OCI-LY7 (cell line): ENCODE measurements around the gene FRMPD2. TPM values are rescaled to one million over a fixed set of nuclear protein-coding genes. Genes with fewer than 3 reads are reported as not detected.

Experiments used
- BruUV-seq: library from RNA; stranded (reverse); fragments of 400-500 nt; replicated peaks from 2 replicates; lab custom pipeline; 2021; lab: Mats Ljungman, UMichigan
- CTCF ChIA-PET: fragments of 300-600 bp; sonication (Branson Sonifier 250); formaldehyde crosslinking; loops from one replicate; lab custom pipeline; 2022; ENCODE audit warnings: antibody characterized with exemption; ENCODE audit not compliant: unreplicated experiment; lab: Charles Lee
- POLR2A ChIA-PET: fragments of 300-600 bp; sonication (Branson Sonifier 250); formaldehyde crosslinking; loops from one replicate; lab custom pipeline; 2022; ENCODE audit warnings: antibody characterized with exemption; lab: Charles Lee
- DNase-seq: peaks from one replicate; pipeline ENCODE4 v3.0.0-alpha.2; 2015; ENCODE audit warnings: low spot score
- H2AFZ ChIP-seq: fragments of 200-600 bp; sonication (generic), shearing (Covaris generic); 2 replicates; pipeline ENCODE4 v1.6.1; 2014; ENCODE audit warnings: mild to moderate bottlenecking, antibody characterized with exemption, low read length, moderate library complexity
- H3K27ac ChIP-seq: fragments of 200-600 bp; sonication (generic); 2 replicates; pipeline ENCODE4 v1.5.1; 2014; ENCODE audit warnings: mixed run types, low read depth, mild to moderate bottlenecking, moderate library complexity, low read length, inconsistent platforms; ENCODE audit not compliant: poor library complexity, severe bottlenecking
- H3K36me3 ChIP-seq: fragments of 200-600 bp; sonication (generic); 2 replicates; pipeline ENCODE4 v1.6.1; 2014; ENCODE audit warnings: mild to moderate bottlenecking, antibody characterized with exemption, low read length, moderate library complexity, mixed read lengths; ENCODE audit not compliant: insufficient read depth
- H3K4me1 ChIP-seq: fragments of 200-600 bp; sonication (generic); 2 replicates; pipeline ENCODE4 v1.5.1; 2014; ENCODE audit warnings: mild to moderate bottlenecking, low read length; ENCODE audit not compliant: insufficient read depth, poor library complexity, severe bottlenecking
- H3K4me2 ChIP-seq: fragments of 200-600 bp; sonication (generic); 2 replicates; pipeline ENCODE4 v1.6.1; 2014; ENCODE audit warnings: mild to moderate bottlenecking, low read length
- H3K4me3 ChIP-seq: fragments of 200-600 bp; sonication (generic); 2 replicates; pipeline ENCODE4 v1.5.1; 2014; ENCODE audit warnings: mild to moderate bottlenecking, low read depth, low read length; ENCODE audit not compliant: poor library complexity, severe bottlenecking
- H3K79me2 ChIP-seq: fragments of 200-600 bp; sonication (generic); 2 replicates; pipeline ENCODE4 v1.6.1; 2016; ENCODE audit warnings: low read depth, mild to moderate bottlenecking, low read length, moderate library complexity, mixed read lengths; ENCODE audit not compliant: insufficient read depth
- H3K9me2 ChIP-seq: fragments of 200-600 bp; sonication (generic); 2 replicates; pipeline ENCODE4 v1.6.1; 2016; ENCODE audit warnings: mild to moderate bottlenecking, low read length, mixed read lengths; ENCODE audit not compliant: insufficient read depth
- H3K9me3 ChIP-seq: fragments of 200-600 bp; sonication (generic); 2 replicates; pipeline ENCODE4 v1.6.1; 2014; ENCODE audit warnings: mild to moderate bottlenecking, mixed run types, low read length, mixed read lengths
- H4K20me1 ChIP-seq: fragments of 200-600 bp; sonication (generic); 2 replicates; pipeline ENCODE4 v1.6.1; 2014; ENCODE audit warnings: mild to moderate bottlenecking, antibody characterized with exemption, low read length, moderate library complexity, mixed read lengths; ENCODE audit not compliant: insufficient read depth
- EZH2phosphoT487 ChIP-seq: fragments of 200-600 bp; sonication (generic); IDR thresholded peaks from 2 replicates; pipeline ENCODE4 v1.6.1; 2018; ENCODE audit warnings: low read depth, borderline replicate concordance, mild to moderate bottlenecking, mixed run types, antibody characterized with exemption, low read length, moderate library complexity, mixed read lengths
- intact Hi-C: fragments of 100-400 bp; cut with micrococcal nuclease; formaldehyde crosslinking; loops from one replicate; pipeline ENCODE4 v1.10.0; 2022; ENCODE audit not compliant: unreplicated experiment
- total RNA-seq, 2 experiments: library from RNA; depleted of rRNA in 1 of 2; stranded (reverse); fragments of >200 nt in 1 of 2; shearing (Covaris generic) in 1 of 2; gene quantifications; 2 replicates each; pipeline ENCODE4 v1.2.3, GENCODE V29; 2014 to 2022
- TF ChIP-seq, protein P1 (sequence below): fragments of 200-600 bp; sonication (generic); conservative IDR thresholded peaks from 2 replicates; pipeline ENCODE4 v1.5.1; 2014; ENCODE audit warnings: mild to moderate bottlenecking, antibody characterized with exemption, low read length, moderate library complexity, mixed read lengths

FRMPD2 gene
- total RNA-seq, 2 experiments from 2014 or later, result not detected

DNA sequence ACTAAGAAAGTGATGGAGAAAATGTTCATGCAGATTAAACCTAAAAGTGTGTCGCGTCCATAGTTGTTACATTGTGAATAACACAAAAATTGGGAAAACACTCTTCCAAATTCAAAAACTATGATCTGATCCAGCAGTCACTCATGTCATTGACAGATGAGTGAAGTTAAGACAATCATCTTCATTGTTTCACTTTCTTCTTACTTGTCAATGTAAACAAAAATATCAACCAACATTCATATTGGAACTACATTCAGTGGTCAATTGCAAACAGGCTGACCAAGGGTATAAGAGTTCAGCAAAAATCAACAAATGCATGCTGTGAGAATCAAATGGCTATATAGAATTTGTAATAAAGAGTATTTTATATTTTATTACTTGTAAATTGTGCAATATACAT is 1.8 kb downstream of the FRMPD2 start:
- H3K4me1 ChIP-seq, result no peaks in the 10 kb centered on the region
- CTCF ChIA-PET, result no interaction called here
- H3K4me2 ChIP-seq, result no peak overlapping the region
- intact Hi-C loops, result no loop called here
- POLR2A ChIA-PET, result no interaction called here
- H3K36me3 ChIP-seq, result no peaks in the 10 kb centered on the region
- no peak overlapping the region for H3K4me3 ChIP-seq
- H3K27ac ChIP-seq, result no peak overlapping the region
- no peaks in the 10 kb centered on the region for H3K9me2 ChIP-seq
- no peak for DNase-seq
- BruUV-seq, result no TSS peak
- H3K79me2 ChIP-seq, result no peaks in the 10 kb centered on the region
- TF ChIP-seq, protein P1, sequence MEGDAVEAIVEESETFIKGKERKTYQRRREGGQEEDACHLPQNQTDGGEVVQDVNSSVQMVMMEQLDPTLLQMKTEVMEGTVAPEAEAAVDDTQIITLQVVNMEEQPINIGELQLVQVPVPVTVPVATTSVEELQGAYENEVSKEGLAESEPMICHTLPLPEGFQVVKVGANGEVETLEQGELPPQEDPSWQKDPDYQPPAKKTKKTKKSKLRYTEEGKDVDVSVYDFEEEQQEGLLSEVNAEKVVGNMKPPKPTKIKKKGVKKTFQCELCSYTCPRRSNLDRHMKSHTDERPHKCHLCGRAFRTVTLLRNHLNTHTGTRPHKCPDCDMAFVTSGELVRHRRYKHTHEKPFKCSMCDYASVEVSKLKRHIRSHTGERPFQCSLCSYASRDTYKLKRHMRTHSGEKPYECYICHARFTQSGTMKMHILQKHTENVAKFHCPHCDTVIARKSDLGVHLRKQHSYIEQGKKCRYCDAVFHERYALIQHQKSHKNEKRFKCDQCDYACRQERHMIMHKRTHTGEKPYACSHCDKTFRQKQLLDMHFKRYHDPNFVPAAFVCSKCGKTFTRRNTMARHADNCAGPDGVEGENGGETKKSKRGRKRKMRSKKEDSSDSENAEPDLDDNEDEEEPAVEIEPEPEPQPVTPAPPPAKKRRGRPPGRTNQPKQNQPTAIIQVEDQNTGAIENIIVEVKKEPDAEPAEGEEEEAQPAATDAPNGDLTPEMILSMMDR, result no peak
- no peak for TF ChIP-seq EZH2phosphoT487
- H3K9me3 ChIP-seq, result no peaks in the 10 kb centered on the region
- no peak overlapping the region for H2AFZ ChIP-seq
- no peaks in the 10 kb centered on the region for H4K20me1 ChIP-seq

DNA sequence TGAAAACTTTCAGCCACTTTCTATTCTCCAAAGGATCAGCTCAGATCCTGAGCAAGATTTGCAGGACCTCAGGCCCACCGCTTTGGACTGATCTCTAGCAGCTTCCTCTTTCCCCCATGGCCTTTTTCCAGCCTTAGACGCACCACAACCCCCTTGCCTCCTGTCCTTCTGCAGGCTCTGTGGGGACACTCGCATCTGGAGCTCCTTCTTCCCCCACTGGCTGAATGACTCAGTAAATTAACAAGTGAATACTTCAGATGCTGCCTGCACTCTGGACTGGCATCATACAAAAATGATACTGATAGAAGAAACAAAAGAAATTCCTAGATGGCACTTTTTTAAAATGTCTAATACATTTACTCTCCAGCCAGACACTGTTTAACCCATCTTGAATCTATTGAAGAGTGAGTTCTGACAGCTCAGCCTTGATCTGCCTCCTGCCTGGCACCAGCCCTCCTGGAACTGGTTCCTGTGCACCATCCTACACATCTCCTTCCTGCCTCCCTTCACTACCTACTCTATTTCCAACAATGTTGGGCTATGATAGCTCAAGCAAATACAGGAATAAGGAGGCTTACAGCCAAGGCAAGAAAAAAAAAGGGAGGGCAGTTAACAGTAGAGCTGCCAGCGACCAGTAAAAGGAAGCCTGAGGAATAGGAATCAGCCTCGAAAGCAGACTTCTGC is 3.3 kb downstream of the FRMPD2 start:
- no peaks in the 10 kb centered on the region for H3K79me2 ChIP-seq
- DNase-seq, result no peak
- H2AFZ ChIP-seq, result no peak overlapping the region
- no peak overlapping the region for H3K27ac ChIP-seq
- ChIA-PET CTCF (no interaction called here), POLR2A (no interaction called here)
- intact Hi-C loops, result no loop called here
- TF ChIP-seq EZH2phosphoT487, result no peak
- TF ChIP-seq, protein P1, result no peak
- H3K36me3 ChIP-seq, result no peaks in the 10 kb centered on the region
- no TSS peak for BruUV-seq
- H3K4me3 ChIP-seq, result no peak overlapping the region
- H3K4me2 ChIP-seq, result no peak overlapping the region
- H3K9me2 ChIP-seq, result no peaks in the 10 kb centered on the region
- no peaks in the 10 kb centered on the region for H4K20me1 ChIP-seq
- H3K4me1 ChIP-seq, result no peaks in the 10 kb centered on the region
- no peaks in the 10 kb centered on the region for H3K9me3 ChIP-seq

DNA sequence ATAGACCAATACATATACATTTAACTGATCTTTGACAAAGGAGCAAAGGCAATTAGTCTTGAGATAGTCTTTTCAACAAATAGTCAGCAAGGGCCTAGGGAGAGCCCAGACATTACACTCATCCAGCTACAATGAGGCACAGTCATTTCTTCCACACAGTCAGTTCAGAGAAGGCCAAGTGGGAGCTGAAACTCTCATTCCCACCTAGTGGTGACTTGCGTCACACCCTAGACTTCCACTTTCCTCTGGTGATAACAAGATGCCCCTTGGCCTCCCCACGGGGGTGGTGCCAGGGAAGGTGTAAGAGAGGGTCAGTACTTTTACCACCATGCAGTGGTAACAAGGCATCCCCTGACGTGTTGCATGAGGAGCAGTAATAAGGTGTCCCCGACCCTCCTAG is 8.0 kb downstream of the FRMPD2 start:
- Histone ChIP-seq H4K20me1 (no peaks in the 10 kb centered on the region), H3K4me3 (no peak overlapping the region), H3K36me3 (no peaks in the 10 kb centered on the region), H3K4me1 (no peaks in the 10 kb centered on the region), H3K9me2 (no peaks in the 10 kb centered on the region), H3K4me2 (no peak overlapping the region), H3K9me3 (no peaks in the 10 kb centered on the region), H2AFZ (no peak overlapping the region), H3K79me2 (no peaks in the 10 kb centered on the region), H3K27ac (no peak overlapping the region)
- no peak for DNase-seq
- POLR2A ChIA-PET, result no interaction called here
- BruUV-seq, result no TSS peak
- intact Hi-C loops, result no loop called here
- no peak for TF ChIP-seq EZH2phosphoT487
- TF ChIP-seq, protein P1, result no peak
- CTCF ChIA-PET, result no interaction called here
